NAMALWA (cell line): ENCODE results near the gene NR2F1.

Experiments used
- DNase-seq: peaks from one replicate; pipeline ENCODE4 v3.0.0-alpha.2; 2015; ENCODE audit warnings: low spot score

The NR2F1 gene

DNA sequence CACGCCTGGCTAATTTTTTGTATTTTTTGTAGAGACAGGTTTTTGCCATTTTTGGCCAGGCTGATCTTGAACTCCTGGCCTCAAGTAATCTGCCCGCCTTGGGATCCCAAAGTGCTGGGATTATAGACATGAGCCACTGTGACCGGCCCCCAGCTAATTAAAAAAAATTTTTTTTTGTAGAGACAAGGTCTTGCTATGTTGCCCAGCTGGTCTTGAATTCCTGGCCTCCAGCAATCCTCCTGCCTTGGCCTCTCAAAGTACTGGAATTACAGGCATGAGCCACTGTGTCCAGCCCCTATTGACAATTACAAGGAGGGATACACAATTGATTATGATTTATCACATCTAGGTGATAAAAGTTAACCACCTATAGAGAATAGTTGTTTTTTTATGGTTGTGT lies 59.5 kb downstream of the NR2F1 start:
- DNase-seq = no peak
